SJCRH30 (cell line): ENCODE results near the gene TAOK1. TPM values are rescaled to one million over a fixed set of nuclear protein-coding genes. Genes with fewer than 3 reads are reported as not detected.
A peak's percentile ranks its signal among the peaks of the same experiment; 100 is the strongest.
"Not testable (repeated sequence)": the region's sequence is repeated elsewhere in the genome, so short reads cannot be mapped to it uniquely, and the experiment has no call there.

Source experiments
- DNase-seq, 2 experiments: peaks; one replicate each; pipeline ENCODE4 v3.0.0-alpha.2; 2015 to 2020
- H3K27ac ChIP-seq: fragments of 250-450 bp; sonication (Bioruptor Pico); 2 replicates; pipeline ENCODE4 v1.5.1; 2020; ENCODE audit warnings: mild to moderate bottlenecking, moderate library complexity
- H3K27me3 ChIP-seq: fragments of 250-450 bp; sonication (Bioruptor Pico); 2 replicates; pipeline ENCODE4 v1.5.1; 2020; ENCODE audit warnings: mild to moderate bottlenecking, moderate library complexity
- H3K36me3 ChIP-seq: fragments of 250-450 bp; sonication (Bioruptor Pico); 2 replicates; pipeline ENCODE4 v1.5.1; 2020; ENCODE audit warnings: mild to moderate bottlenecking, moderate library complexity
- H3K4me1 ChIP-seq: fragments of 250-450 bp; sonication (Bioruptor Pico); 2 replicates; pipeline ENCODE4 v1.5.1; 2020; ENCODE audit warnings: mild to moderate bottlenecking, moderate library complexity
- H3K4me3 ChIP-seq: fragments of 250-450 bp; sonication (Bioruptor Pico); 2 replicates; pipeline ENCODE4 v1.5.1; 2020; ENCODE audit warnings: mild to moderate bottlenecking, moderate library complexity
- H3K9me3 ChIP-seq: fragments of 250-450 bp; sonication (Bioruptor Pico); replicated peaks from 2 replicates; pipeline ENCODE4 v1.5.1; 2020; ENCODE audit warnings: mild to moderate bottlenecking, moderate library complexity
- total RNA-seq: library from RNA; depleted of rRNA; stranded (reverse); fragments of >200 nt; shearing (Covaris generic); gene quantifications from 2 replicates; pipeline ENCODE4 v1.2.3, GENCODE V29; 2014; rRNA removed

Gene TAOK1
- total RNA-seq: 57.5 and 66.3 TPM in 2 replicates

GRCh38 chr17:29389982-29390850 lies at the start of gene TAOK1:
Gene TAOK1, plus strand, starts transcription at chr17:29390363. Its CDS starts 61,186 bp downstream, at chr17:29451549.
- Histone ChIP-seq H3K9me3 (no peaks in the 10 kb centered on the region), H3K27me3 (no peaks in the 10 kb centered on the region), H3K36me3 (peaks cover 5% of the 10 kb centered on the region; the same call in 1 of the 2 replicates), H3K4me3 (peak within 1 kb of the TSS; percentile 100), H3K4me1 (peaks cover 14% of the 10 kb centered on the region), H3K27ac (peak within 1 kb of the TSS; percentile 93)
- peak; percentile 99 to 100 for DNase-seq

GRCh38 chr17:29341726-29342125 lies 48.4 kb upstream of the TAOK1 start:
- Histone ChIP-seq H3K4me3 (no peak overlapping the region), H3K9me3 (no peaks in the 10 kb centered on the region), H3K27me3 (peaks cover 6% of the 10 kb centered on the region), H3K36me3 (no peaks in the 10 kb centered on the region), H3K27ac (no peak overlapping the region), H3K4me1 (no peaks in the 10 kb centered on the region)
- no peak for DNase-seq

GRCh38 chr17:29342158-29342765 lies 47.9 kb upstream of the TAOK1 start:
- Histone ChIP-seq H3K36me3 (no peaks in the 10 kb centered on the region), H3K4me1 (no peaks in the 10 kb centered on the region), H3K27me3 (peaks cover 6% of the 10 kb centered on the region), H3K27ac (no peak overlapping the region), H3K9me3 (no peaks in the 10 kb centered on the region), H3K4me3 (no peak overlapping the region)
- DNase-seq: no peak

- DNase-seq: no peak
- H3K36me3 ChIP-seq: no peaks in the 10 kb centered on the region
These were observed 45.8 kb upstream of the TAOK1 start for GRCh38 chr17:29344201-29344856.

GRCh38 chr17:29345066-29345465 lies 45.1 kb upstream of the TAOK1 start:
- Histone ChIP-seq H3K27me3 (no peaks in the 10 kb centered on the region), H3K9me3 (no peaks in the 10 kb centered on the region), H3K27ac (no peak overlapping the region), H3K36me3 (no peaks in the 10 kb centered on the region), H3K4me3 (no peak overlapping the region), H3K4me1 (peaks cover 3% of the 10 kb centered on the region; the same call in 1 of the 2 replicates)
- no peak for DNase-seq

More at GRCh38 chr17:29344201-29344856, 45.8 kb upstream of the TAOK1 start:
- H3K4me1 ChIP-seq: peaks cover 2% of the 10 kb centered on the region; the same call in 1 of the 2 replicates
- peaks cover 3% of the 10 kb centered on the region for H3K27me3 ChIP-seq
- H3K4me3 ChIP-seq: no peak overlapping the region
- H3K9me3 ChIP-seq: no peaks in the 10 kb centered on the region
- H3K27ac ChIP-seq: no peak overlapping the region

- not testable (repeated sequence) for H3K27ac ChIP-seq, H3K36me3 ChIP-seq, H3K4me1 ChIP-seq, H3K4me3 ChIP-seq, H3K27me3 ChIP-seq, H3K9me3 ChIP-seq, DNase-seq
These were observed 44.7 kb upstream of the TAOK1 start for GRCh38 chr17:29345470-29345869.

- H3K9me3 ChIP-seq: no peaks in the 10 kb centered on the region
- DNase-seq: no peak
- H3K27ac ChIP-seq: no peak overlapping the region
- H3K36me3 ChIP-seq: no peaks in the 10 kb centered on the region
- no peak overlapping the region for H3K4me3 ChIP-seq
- H3K27me3 ChIP-seq: no peaks in the 10 kb centered on the region
- H3K4me1 ChIP-seq: peaks cover 3% of the 10 kb centered on the region; the same call in 1 of the 2 replicates
These were observed 43.7 kb upstream of the TAOK1 start for GRCh38 chr17:29346462-29346861.

- H3K36me3 ChIP-seq: no peaks in the 10 kb centered on the region
- no peak overlapping the region for H3K27ac ChIP-seq
- H3K27me3 ChIP-seq: no peaks in the 10 kb centered on the region
- peaks cover 3% of the 10 kb centered on the region; the same call in 1 of the 2 replicates for H3K4me1 ChIP-seq
- H3K9me3 ChIP-seq: no peaks in the 10 kb centered on the region
- no peak overlapping the region for H3K4me3 ChIP-seq
- no peak for DNase-seq
These were observed 42.1 kb upstream of the TAOK1 start for GRCh38 chr17:29347831-29348629.

GRCh38 chr17:29349409-29349808 lies 40.8 kb upstream of the TAOK1 start:
- Histone ChIP-seq H3K27ac (no peak overlapping the region), H3K9me3 (no peaks in the 10 kb centered on the region), H3K4me3 (no peak overlapping the region), H3K27me3 (no peaks in the 10 kb centered on the region), H3K36me3 (no peaks in the 10 kb centered on the region), H3K4me1 (peaks cover 3% of the 10 kb centered on the region; the same call in 1 of the 2 replicates)
- DNase-seq: no peak

GRCh38 chr17:29352146-29352545 lies 38.0 kb upstream of the TAOK1 start:
- no peak overlapping the region for H3K27ac ChIP-seq
- no peaks in the 10 kb centered on the region for H3K9me3 ChIP-seq
- H3K4me3 ChIP-seq: no peak overlapping the region
- no peak for DNase-seq
- no peaks in the 10 kb centered on the region for H3K27me3 ChIP-seq
- no peaks in the 10 kb centered on the region for H3K36me3 ChIP-seq
- H3K4me1 ChIP-seq: peaks cover 3% of the 10 kb centered on the region; the same call in 1 of the 2 replicates

- no peaks in the 10 kb centered on the region for H3K9me3 ChIP-seq
- no peaks in the 10 kb centered on the region for H3K36me3 ChIP-seq
- H3K27ac ChIP-seq: no peak overlapping the region
- no peaks in the 10 kb centered on the region for H3K27me3 ChIP-seq
- H3K4me3 ChIP-seq: no peak overlapping the region
- DNase-seq: no peak
- H3K4me1 ChIP-seq: no peaks in the 10 kb centered on the region
These were observed 32.9 kb upstream of the TAOK1 start for GRCh38 chr17:29357232-29357631.

- H3K36me3 ChIP-seq: no peaks in the 10 kb centered on the region
- H3K9me3 ChIP-seq: no peaks in the 10 kb centered on the region
- no peaks in the 10 kb centered on the region for H3K4me1 ChIP-seq
- H3K27me3 ChIP-seq: no peaks in the 10 kb centered on the region
- no peak for DNase-seq
- H3K4me3 ChIP-seq: no peak overlapping the region
- H3K27ac ChIP-seq: no peak overlapping the region
These were observed 32.3 kb upstream of the TAOK1 start for GRCh38 chr17:29357821-29358232.

GRCh38 chr17:29358416-29358815 lies 31.7 kb upstream of the TAOK1 start:
- Histone ChIP-seq H3K4me1 (no peaks in the 10 kb centered on the region; the same call in 1 of the 2 replicates), H3K27me3 (no peaks in the 10 kb centered on the region), H3K4me3 (no peak overlapping the region), H3K9me3 (no peaks in the 10 kb centered on the region), H3K27ac (no peak overlapping the region), H3K36me3 (no peaks in the 10 kb centered on the region)
- DNase-seq: no peak

GRCh38 chr17:29359777-29360176 lies 30.4 kb upstream of the TAOK1 start:
- H3K4me3 ChIP-seq: no peak overlapping the region
- H3K27ac ChIP-seq: no peak overlapping the region
- H3K9me3 ChIP-seq: no peaks in the 10 kb centered on the region
- no peaks in the 10 kb centered on the region; the same call in 1 of the 2 replicates for H3K4me1 ChIP-seq
- H3K36me3 ChIP-seq: no peaks in the 10 kb centered on the region
- no peak for DNase-seq
- H3K27me3 ChIP-seq: no peaks in the 10 kb centered on the region
